HepG2 (cell line): ENCODE results near the gene MMP17. TPM values are rescaled to one million over a fixed set of nuclear protein-coding genes. Genes with fewer than 3 reads are reported as not detected.

Experiments
- ATAC-seq: fragments of 200-7000 bp; cut with Tn5 transposase; 3 replicates; pipeline ENCODE4 v1.9.1; 2020; ENCODE audit warnings: mild to moderate bottlenecking, moderate library complexity
- BruUV-seq: library from RNA; stranded (reverse); fragments of 400-500 nt; replicated peaks from 2 replicates; lab custom pipeline; 2021; lab: Mats Ljungman, UMichigan
- CTCF ChIA-PET: fragments of 300-600 bp; formaldehyde crosslinking; extraction: SDS; loops from one replicate; lab custom pipeline; 2021; ENCODE audit warnings: low total read pairs, inconsistent platforms, low intra/inter-chr PET ratio; lab: Yijun Ruan, JAX
- POLR2A ChIA-PET: fragments of 350-600 bp; sonication (Branson Sonifier 250); formaldehyde crosslinking; loops from one replicate; lab custom pipeline; 2020; ENCODE audit warnings: antibody characterized with exemption, inconsistent platforms; lab: Yijun Ruan, JAX
- DNase-seq: peaks from one replicate; pipeline ENCODE4 v3.0.0-alpha.2; 2015; ENCODE audit warnings: low spot score
- FAIRE-seq: peaks from 3 replicates; lab custom pipeline; 2011; peaks lifted over from hg19 to GRCh38; lab: Jason Lieb, UNC
- H2AFZ ChIP-seq: one replicate; pipeline ENCODE4 v1.6.1; 2011; ENCODE audit warnings: low read length, inconsistent platforms
- H3K27ac ChIP-seq: fragments of 300-600 bp; 3 replicates; pipeline ENCODE4 v1.8.0; 2011; ENCODE audit warnings: mixed run types, mild to moderate bottlenecking, mixed read lengths, low read length, inconsistent platforms; ENCODE audit not compliant: insufficient read depth; ENCODE audit errors: extremely low read length
- H3K27me3 ChIP-seq, 2 experiments: fragments of 200-600 bp in 1 of 2; 2 replicates in 1 of 2; 3 replicates in 1 of 2; pipeline versions ENCODE4 v1.6.0 to v1.8.0; 2011; ENCODE audit warnings: low read length in 2 of 2, mild to moderate bottlenecking in 2 of 2, moderate library complexity in 2 of 2, inconsistent platforms in 1 of 2; ENCODE audit not compliant: insufficient read depth in 2 of 2, control insufficient read depth in 1 of 2
- H3K36me3 ChIP-seq, 2 experiments: fragments of 200-600 bp in 1 of 2; replicated peaks in 1 of 2; 2 replicates in 1 of 2; 3 replicates in 1 of 2; pipeline versions ENCODE4 v1.5.1 to v1.8.0; 2011; ENCODE audit warnings: low read length in 2 of 2, inconsistent platforms in 1 of 2; ENCODE audit not compliant: insufficient read depth in 2 of 2, control insufficient read depth in 1 of 2
- H3K4me1 ChIP-seq: 2 replicates; pipeline ENCODE4 v1.5.1; 2012; ENCODE audit warnings: low read length, inconsistent platforms; ENCODE audit not compliant: insufficient read depth
- H3K4me2 ChIP-seq: 2 replicates; pipeline ENCODE4 v1.6.0; 2011; ENCODE audit warnings: low read depth, low read length, inconsistent platforms
- H3K4me3 ChIP-seq, 3 experiments: fragments of 200-600 bp in 1 of 3; sonication (generic), shearing (Covaris generic) in 1 of 3; replicated peaks in 1 of 3; 2 replicates each; pipeline ENCODE4 v1.5.1; 2011 to 2016; ENCODE audit warnings: low read length in 3 of 3, inconsistent platforms in 2 of 3, low read depth in 2 of 3, mild to moderate bottlenecking in 2 of 3, control low read depth in 1 of 3, mixed read lengths in 1 of 3; ENCODE audit not compliant: insufficient read depth in 1 of 3
- H3K79me2 ChIP-seq: one replicate; pipeline ENCODE4 v1.6.1; 2011; ENCODE audit warnings: low read length, inconsistent platforms; ENCODE audit not compliant: insufficient read depth
- H3K9ac ChIP-seq: 2 replicates; pipeline ENCODE4 v1.6.0; 2011; ENCODE audit warnings: mild to moderate bottlenecking, low read depth, low read length, inconsistent platforms; ENCODE audit not compliant: insufficient read depth
- H3K9me3 ChIP-seq: 2 replicates; pipeline ENCODE4 v1.5.1; 2012; ENCODE audit warnings: mild to moderate bottlenecking, low read length
- H4K20me1 ChIP-seq: 2 replicates; pipeline ENCODE4 v1.6.0; 2011; ENCODE audit warnings: inconsistent platforms, mild to moderate bottlenecking, low read length, moderate library complexity; ENCODE audit not compliant: insufficient read depth
- FLYWCH1 ChIP-seq: sonication (generic); formaldehyde crosslinking; IDR thresholded peaks from 2 replicates; pipeline ENCODE4 v1.8.1; 2023; ENCODE audit warnings: mild to moderate bottlenecking, missing genetic modification reagents
- GPBP1L1 ChIP-seq: sonication (generic); formaldehyde crosslinking; IDR thresholded peaks from 2 replicates; pipeline ENCODE4 v1.5.0; 2020; ENCODE audit warnings: mild to moderate bottlenecking, missing genetic modification reagents
- HNF1B ChIP-seq: sonication (generic); formaldehyde crosslinking; IDR thresholded peaks from 2 replicates; pipeline ENCODE4 v1.5.1; 2020; ENCODE audit warnings: mild to moderate bottlenecking, moderate library complexity, missing genetic modification reagents
- KDM4B ChIP-seq: sonication (generic); formaldehyde crosslinking; IDR thresholded peaks from 2 replicates; pipeline ENCODE4 v1.4.0; 2020; ENCODE audit warnings: missing genetic modification reagents
- ZNF234 ChIP-seq: sonication (generic); formaldehyde crosslinking; conservative IDR thresholded peaks from 2 replicates; pipeline ENCODE4 v1.5.1; 2020; ENCODE audit warnings: mild to moderate bottlenecking, missing genetic modification reagents
- ZNF768 ChIP-seq: sonication (generic); formaldehyde crosslinking; IDR thresholded peaks from 2 replicates; pipeline ENCODE4 v1.4.0; 2020; ENCODE audit warnings: missing genetic modification reagents
- WGBS: methylation state at CpG from one replicate; pipeline ENCODE4 v1.1.6; 2017; ENCODE audit warnings: low lambda C conversion rate; 5-methylcytosine and 5-hydroxymethylcytosine counted together
- in situ Hi-C: cut with HindIII; loops from 2 replicates; pipeline ENCODE4 v1.10.0; 2017; ENCODE audit warnings: low pct_unique_long_range_greater_than_20kb; ENCODE audit not compliant: extremely low pct_ligation_motif_present
- intact Hi-C: fragments of 100-400 bp; cut with micrococcal nuclease; formaldehyde crosslinking; loops from one replicate; pipeline ENCODE4 v1.10.0; 2022; ENCODE audit not compliant: unreplicated experiment
- polyA plus RNA-seq, 8 experiments: library from polyadenylated mRNA; depleted of rRNA in 3 of 8; stranded (reverse) in 7 of 8; unstranded in 1 of 8; fragments of >200 nt; fragmentation: Illumina TruSeq in 4 of 8; extraction: Trizol in 4 of 8; gene quantifications; 2 replicates each; pipeline versions ENCODE4 v1.2.1 to v1.2.3, GENCODE V29; 2011 to 2016; ENCODE audit warnings: low read depth in 4 of 8, missing spikeins in 1 of 8, mixed read lengths in 1 of 8; ENCODE audit not compliant: insufficient read depth in 1 of 8
- total RNA-seq, 5 experiments: library from RNA; depleted of rRNA; stranded (reverse); fragments of >200 nt; fragmentation: Illumina TruSeq; extraction: Trizol; gene quantifications; 2 replicates each; pipeline ENCODE4 v1.2.3, GENCODE V29; 2016; ENCODE audit warnings: low read depth in 1 of 5

The MMP17 gene
- total and polyA plus RNA-seq, 2 of the 13 experiments (the other 11 are each of a cell fraction or from before 2014, with no cell fraction given) = 0.55 to 0.80 TPM

- DNase-seq = no peak
- Histone ChIP-seq H3K4me1 (peaks cover 57% of the 10 kb centered on the region), H3K36me3 (no peaks in the 10 kb centered on the region), H3K27me3 (peaks cover 0 to 6% of the 10 kb centered on the region in 2 experiments; a peak in 2 of 5 replicates), H3K9ac (no peak overlapping the region), H3K27ac (no peak overlapping the region), H2AFZ (no peak overlapping the region), H3K79me2 (no peaks in the 10 kb centered on the region), H4K20me1 (no peaks in the 10 kb centered on the region), H3K9me3 (no peaks in the 10 kb centered on the region), H3K4me3 (peak overlapping the region in 1 of 3 experiments; percentile 67; a peak in 1 of 6 replicates), H3K4me2 (peak overlapping the region; percentile 95)
- ChIA-PET POLR2A (interaction anchor here (2.4 kb wide), 1 partner anchor 32 kb away, joined by 8 read pairs; no protein-coding TSS in a partner anchor), CTCF (no interaction called here)
- 50% methylated on average over 18 of the region's 24 CpGs for WGBS
- no peak for FAIRE-seq
- TF ChIP-seq GPBP1L1 (CRISPR knock-in tag) (no peak), HNF1B (CRISPR knock-in tag) (0 out of 2 replicates have a peak, but pooled peaks have one; percentile 31), ZNF768 (CRISPR knock-in tag) (peak; percentile 62; the same call in 1 of the 2 replicates), FLYWCH1 (CRISPR knock-in tag) (no peak), ZNF234 (0 out of 2 replicates have a peak, but pooled peaks have one; percentile 48), KDM4B (CRISPR knock-in tag) (no peak)
- no peak for ATAC-seq
- intact Hi-C loops (loop anchor here (5.0 kb wide), 1 partner anchor 63 kb away; the partner anchor contains the start of gene PUS1), in situ Hi-C loops (no loop called here)
- no TSS peak for BruUV-seq
These were observed 35.7 kb downstream of the MMP17 start for GRCh38 chr12:131863711-131864396.
